CD1c-positive myeloid dendritic cell (primary cell): Measurements from ENCODE around the gene PLEKHM3.
A peak's percentile ranks its signal among the peaks of the same experiment; 100 is the strongest.

Experiments used
- DNase-seq: peaks from one replicate; pipeline ENCODE4 v3.0.0-alpha.2; 2016; ENCODE audit errors: extremely low spot score

PLEKHM3 gene

DNA sequence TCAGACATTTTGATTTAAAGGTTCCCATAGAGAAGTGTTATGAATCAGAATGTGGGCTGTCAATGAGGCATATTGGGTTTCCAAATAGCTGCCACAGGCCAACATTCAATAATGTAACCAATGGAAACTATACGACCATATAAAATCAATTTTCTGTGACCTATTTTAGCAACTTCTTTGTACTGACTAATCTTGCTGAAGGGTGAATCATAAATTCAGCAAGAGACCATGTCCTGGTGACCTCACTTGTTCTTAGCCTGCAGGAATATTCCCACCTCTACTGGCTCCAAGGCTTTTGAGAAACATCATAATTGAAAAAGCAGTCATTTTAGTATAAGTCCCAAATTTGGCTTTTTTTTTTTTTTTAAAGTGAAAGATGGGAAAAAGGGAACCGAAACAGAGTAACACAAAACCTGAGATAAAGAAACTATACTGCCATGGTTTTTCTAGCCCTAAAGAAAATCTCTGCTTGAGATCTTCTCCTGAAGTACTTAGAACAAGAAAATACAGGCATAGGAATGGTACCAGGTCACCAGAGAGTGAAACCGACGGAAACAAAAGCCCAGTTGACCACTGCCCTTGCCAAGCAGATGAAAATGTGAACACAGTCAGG, 32.1 kb downstream of the PLEKHM3 start:
- no peak for DNase-seq

- DNase-seq: no peak
These were observed 33.4 kb downstream of the PLEKHM3 start for GRCh38 chr2:207991944-207992343.

- DNase-seq: no peak
These were observed 34.5 kb downstream of the PLEKHM3 start for GRCh38 chr2:207990784-207991183.

GRCh38 chr2:207988975-207989374, 36.4 kb downstream of the PLEKHM3 start:
- no peak for DNase-seq

GRCh38 chr2:207987025-207987716, 38.2 kb downstream of the PLEKHM3 start:
- DNase-seq: no peak

DNA sequence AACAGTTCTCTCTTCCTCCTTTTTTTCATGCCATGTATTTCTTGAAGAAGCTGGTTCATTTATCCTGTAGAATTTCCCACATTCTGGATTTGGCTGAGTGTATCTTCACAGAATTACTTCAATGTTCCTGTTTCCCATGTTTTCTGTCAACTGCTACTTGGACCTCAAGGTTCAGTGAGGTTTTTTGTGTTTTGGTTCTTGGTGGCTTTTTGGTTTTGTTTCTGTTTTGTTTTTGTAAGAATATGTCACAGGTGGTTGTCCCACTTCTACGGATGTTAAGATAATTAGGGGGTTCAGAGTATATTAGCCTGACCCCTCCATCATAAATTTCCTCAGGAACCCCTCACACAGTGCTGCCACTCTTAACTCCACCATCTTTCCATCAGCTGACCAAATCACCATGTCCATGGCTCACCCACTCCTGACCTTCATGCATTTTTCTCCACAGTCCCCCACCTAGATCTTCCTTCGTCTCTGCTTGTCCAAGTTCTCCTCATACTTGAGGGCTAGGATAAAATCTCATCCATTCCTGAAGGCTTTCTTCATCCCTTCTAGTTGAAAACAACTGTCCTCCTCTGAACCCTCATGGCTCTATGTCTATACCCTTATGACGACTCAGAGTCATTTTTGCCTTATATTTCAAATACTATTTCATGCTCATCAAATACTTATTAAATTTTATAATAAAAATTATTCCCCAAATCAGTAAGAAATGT, 40.4 kb downstream of the PLEKHM3 start:
- DNase-seq: no peak

DNA sequence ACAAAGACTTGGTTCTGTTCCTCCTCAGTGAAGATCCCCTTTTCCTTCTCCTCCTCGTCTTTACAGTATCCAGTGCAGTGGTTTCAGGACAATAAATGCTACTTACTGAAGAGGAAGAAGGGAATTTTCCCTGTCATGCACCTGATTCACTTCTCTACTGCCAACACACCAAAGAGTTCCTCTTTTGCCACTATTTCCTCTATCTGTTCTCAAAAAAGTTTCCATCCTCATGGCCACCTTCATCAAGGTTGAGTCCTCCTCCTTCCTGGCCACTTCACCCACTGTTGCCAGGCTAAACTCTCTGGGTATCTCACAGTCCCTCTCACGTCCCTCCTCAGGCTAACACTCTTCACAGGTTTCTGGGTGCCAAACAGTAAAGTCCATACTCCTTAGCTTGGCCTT, 41.7 kb downstream of the PLEKHM3 start:
- peak; percentile 82 for DNase-seq

DNA sequence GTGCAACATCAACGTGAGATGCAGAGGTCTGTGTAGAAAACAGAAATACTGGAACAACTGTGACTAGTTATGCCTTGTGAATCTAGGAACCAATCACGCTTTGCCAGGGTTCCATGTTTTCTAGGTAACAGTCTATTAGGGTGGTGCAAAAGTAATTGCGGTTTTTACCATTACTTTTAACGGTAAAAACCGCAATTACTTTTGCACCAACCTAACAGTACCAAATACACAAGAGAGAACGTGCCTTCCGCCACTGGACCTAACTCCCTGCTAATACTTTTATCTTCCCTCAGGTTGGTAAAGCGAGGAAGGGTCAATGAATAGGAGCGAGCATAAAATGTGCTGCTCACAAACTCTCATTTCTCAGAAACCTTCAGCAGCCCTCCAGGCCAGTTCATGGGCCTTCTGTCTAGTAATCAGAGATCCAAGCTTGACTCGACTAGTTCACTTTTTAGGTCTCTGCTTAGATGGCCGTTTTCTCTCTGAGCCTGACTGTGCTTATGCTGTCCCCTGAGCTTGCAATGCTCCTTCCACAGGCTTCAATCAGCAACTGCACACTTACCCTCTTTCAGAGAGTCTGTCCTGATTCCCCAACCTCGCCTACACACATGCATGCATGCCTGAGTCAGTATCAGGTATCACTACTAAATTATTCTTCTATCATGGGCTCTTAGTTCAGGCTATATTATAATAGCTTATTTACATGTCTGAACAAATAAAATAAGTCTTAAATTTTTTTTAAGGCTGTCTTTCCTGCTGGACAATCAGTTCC, 47.0 kb downstream of the PLEKHM3 start:
- no peak for DNase-seq

GRCh38 chr2:207975921-207976320, 49.4 kb downstream of the PLEKHM3 start:
- DNase-seq: peak; percentile 14

- peak; percentile 33 for DNase-seq
These were observed 51.1 kb downstream of the PLEKHM3 start for GRCh38 chr2:207974216-207974605.

GRCh38 chr2:207970826-207971180, 54.5 kb downstream of the PLEKHM3 start:
- no peak for DNase-seq

DNA sequence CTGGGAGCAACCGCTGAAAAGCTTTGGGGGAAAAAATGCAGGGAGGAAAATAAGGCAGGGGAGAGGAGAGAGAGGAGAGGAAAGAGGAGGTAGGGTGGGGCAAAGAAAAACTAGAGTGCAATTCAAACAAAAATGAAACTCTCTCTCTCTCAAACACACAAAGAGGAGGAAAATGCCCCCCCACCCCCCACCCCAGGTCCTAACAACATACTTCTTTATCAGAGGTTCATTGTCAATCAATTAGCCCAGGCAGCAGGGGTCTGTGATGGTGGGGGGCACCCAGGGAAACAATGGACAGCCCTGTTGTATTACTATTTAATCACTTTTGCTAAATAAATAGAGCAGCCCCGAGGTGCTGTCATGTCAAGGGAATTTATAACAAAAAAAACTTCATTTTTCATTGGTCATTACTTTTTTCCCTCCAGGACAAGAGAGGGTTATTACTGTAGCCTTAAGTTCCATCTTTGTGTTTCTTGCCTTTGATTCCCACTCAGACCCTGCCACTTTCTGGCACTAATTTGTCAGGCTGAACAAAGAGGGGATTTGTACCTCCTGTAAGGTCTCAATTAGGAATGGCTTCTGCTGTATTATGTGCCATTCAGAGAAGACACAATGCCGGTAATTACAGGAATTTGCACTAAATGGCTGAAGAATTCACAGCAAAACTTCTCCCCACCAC, 55.0 kb downstream of the PLEKHM3 start:
- no peak for DNase-seq

DNA sequence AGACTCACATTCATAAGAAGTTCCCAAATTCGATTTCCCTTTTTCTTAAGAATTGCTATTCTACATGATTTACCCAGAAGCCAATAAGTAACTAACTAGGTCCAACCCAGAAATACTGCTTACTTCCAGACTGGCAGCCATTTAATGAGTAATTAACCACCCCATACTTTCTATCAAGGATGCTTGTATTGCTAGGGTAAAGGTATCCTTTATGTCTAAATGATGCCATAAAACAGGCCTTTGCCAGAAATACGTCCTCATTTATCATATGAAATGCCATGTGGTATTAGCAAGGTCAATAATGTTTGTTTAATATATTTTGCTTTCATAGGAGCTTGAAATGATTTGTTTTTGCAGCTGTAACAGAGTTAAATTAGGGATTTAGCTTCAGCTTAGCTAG, 56.1 kb downstream of the PLEKHM3 start:
- peak; percentile 24 for DNase-seq

DNA sequence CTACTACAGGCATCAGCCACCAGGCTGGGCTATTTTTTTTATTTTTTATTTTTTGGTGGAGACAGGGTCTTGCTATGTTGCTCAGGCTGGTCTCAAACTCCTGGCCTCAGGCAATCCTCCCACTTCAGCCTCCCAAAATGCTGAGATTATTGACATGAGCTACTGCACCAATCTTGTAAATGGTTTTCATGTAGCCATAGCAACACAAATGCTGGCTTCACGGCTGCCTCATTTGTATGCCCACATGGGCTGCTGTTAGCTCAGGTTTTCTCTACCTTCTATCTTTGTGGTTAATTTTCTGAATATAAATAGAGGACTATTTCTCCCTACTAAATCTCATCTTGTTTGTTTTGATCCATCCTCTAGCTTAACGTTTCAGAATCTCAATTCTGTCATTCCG, 58.2 kb downstream of the PLEKHM3 start:
- no peak for DNase-seq

GRCh38 chr2:207960911-207961310, 64.4 kb downstream of the PLEKHM3 start:
- no peak for DNase-seq

GRCh38 chr2:207960090-207960489, 65.2 kb downstream of the PLEKHM3 start:
- no peak for DNase-seq

DNA sequence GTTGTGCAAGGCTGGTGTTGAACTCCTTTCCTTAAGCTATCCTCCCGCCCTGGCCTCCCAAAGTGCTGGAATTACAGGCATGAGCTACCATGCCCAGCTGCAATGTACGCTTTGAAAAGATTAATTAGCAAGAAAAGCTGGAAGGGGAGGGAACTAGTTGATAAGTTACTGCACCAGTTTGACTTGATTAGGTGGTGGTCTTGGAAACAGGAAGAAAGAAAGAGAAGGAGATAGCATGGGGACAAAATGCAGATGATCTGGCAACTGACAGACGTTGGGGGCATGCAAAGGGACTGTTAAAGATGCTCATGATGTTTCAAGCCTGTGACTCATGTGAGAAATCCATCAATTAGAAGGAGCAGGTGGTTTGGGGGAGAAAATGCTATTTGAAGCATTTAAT, 68.6 kb downstream of the PLEKHM3 start:
- DNase-seq: no peak

GRCh38 chr2:207955456-207955855, 69.9 kb downstream of the PLEKHM3 start:
- DNase-seq: no peak

DNA sequence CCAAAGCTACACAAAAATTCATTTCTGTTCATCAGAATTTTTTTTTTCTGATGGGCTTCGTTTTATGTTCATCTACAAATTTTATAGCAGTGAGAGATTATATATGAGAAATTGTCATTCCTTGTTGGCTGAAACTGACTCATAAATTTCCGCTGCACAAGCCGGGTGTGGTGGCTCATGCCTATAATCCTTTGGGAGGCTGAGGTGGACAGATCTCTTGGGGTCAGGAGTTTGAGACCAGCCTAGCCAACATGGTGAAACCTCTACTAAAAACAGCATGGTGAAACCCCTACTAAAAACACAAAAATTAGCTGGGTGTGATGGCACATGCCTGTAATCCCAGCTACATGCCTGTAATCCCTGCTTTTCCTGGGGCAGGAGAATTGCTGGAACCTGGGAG, 72.0 kb downstream of the PLEKHM3 start:
- no peak for DNase-seq

GRCh38 chr2:207952564-207953345, 72.6 kb downstream of the PLEKHM3 start:
- no peak for DNase-seq
